Activated CD4-positive, alpha-beta T cell treated with anti-CD3 and anti-CD28 coated beads, Interleukin-2, amount 10 ng/mL, durations not matched to agents 7 days and 5 days (primary cell): ENCODE data around the gene SELENOW. TPM values are rescaled to one million over a fixed set of nuclear protein-coding genes. Genes with fewer than 3 reads are reported as not detected.
"Not testable (repeated sequence)": the region's sequence is repeated elsewhere in the genome, so short reads cannot be mapped to it uniquely, and the experiment has no call there.

ENCODE experiments used
- CTCF ChIA-PET: fragments of 350-600 bp; sonication (Branson Sonifier 250); formaldehyde crosslinking; loops from one replicate; lab custom pipeline; 2021; ENCODE audit warnings: antibody characterized with exemption; lab: Charles Lee
- POLR2A ChIA-PET: fragments of 350-600 bp; sonication (Branson Sonifier 250); formaldehyde crosslinking; loops from one replicate; lab custom pipeline; 2021; ENCODE audit warnings: antibody characterized with exemption; lab: Charles Lee
- DNase-seq: peaks from one replicate; pipeline ENCODE4 v3.0.0-alpha.2; 2020
- H3K27ac Mint-ChIP-seq: one replicate; pipeline ENCODE4 v1.8.0; 2021; ENCODE audit warnings: mild to moderate bottlenecking, moderate library complexity, mixed read lengths
- H3K27me3 Mint-ChIP-seq: one replicate; pipeline ENCODE4 v1.8.0; 2021; ENCODE audit warnings: mixed read lengths
- H3K36me3 Mint-ChIP-seq: one replicate; pipeline ENCODE4 v1.8.0; 2021; ENCODE audit warnings: low read depth, mixed read lengths
- H3K4me1 Mint-ChIP-seq: one replicate; pipeline ENCODE4 v1.8.0; 2021; ENCODE audit warnings: mixed read lengths
- H3K4me3 Mint-ChIP-seq: one replicate; pipeline ENCODE4 v1.8.0; 2021; ENCODE audit warnings: mild to moderate bottlenecking, moderate library complexity, mixed read lengths
- H3K9me3 Mint-ChIP-seq: one replicate; pipeline ENCODE4 v1.8.0; 2021; ENCODE audit warnings: mixed read lengths
- total RNA-seq, 2 experiments: library from RNA; stranded (reverse); gene quantifications; one replicate each; pipeline ENCODE4 v1.2.3, GENCODE V29; 2021

The SELENOW gene
- total RNA-seq: 100 to 1,000 TPM; 118 to 125 TPM

DNA sequence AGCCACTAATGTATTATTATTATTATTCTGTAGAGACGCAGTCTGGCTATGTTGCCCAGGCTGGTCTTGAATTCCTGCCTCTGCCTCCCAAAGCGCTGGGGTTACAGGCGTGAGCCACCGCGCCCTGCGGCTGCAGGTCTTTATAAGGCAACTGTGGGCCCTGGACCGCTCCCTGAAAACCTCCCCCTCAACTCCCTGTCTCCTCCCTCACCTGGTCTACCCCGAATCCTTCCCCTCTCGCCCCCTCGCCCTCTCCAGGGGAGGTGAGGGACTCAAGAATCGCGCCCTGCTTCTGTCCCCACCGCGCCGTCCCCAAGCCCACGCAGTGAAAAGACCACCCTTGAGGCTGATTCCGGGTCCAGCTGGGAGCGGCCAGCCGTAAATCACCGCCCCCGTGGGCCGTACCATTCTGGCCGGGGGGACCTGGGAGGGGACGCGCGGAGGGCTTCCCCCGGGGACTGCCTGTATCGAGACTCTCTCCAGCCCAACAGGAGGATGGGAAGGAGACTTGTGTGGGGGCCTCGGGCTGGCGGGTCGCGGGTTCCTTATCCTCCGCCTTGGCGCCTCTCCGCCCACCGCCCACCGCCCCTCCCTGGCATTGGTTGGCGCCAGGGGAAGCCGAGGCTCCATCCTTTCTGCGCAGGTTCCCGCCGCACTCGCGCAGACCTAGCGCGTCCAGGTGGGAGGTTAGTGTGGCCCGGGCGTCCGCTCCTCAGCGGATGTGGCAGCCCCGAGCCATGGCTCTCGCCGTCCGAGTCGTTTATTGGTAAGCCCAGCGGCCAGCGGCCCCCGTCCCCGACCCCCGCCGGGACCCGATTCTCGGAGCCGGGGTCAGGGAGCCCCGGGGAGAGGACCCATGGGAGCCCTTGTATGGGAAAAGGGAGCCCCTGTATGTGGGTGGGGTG lies at the start of gene SELENOW:
Gene SELENOW (plus strand): TSS at position 655 of the 905 bp plus-strand sequence. CDS start 83 bp downstream, at position 738.
- H3K27ac Mint-ChIP-seq: peak within 1 kb of the TSS; percentile 97
- H3K4me1 Mint-ChIP-seq: peaks cover 36% of the 10 kb centered on the region
- peak within 1 kb of the TSS; percentile 97 for H3K4me3 Mint-ChIP-seq
- no peaks in the 10 kb centered on the region for H3K9me3 Mint-ChIP-seq
- peak; percentile 77 for DNase-seq
- H3K27me3 Mint-ChIP-seq: no peaks in the 10 kb centered on the region
- peaks cover 22% of the 10 kb centered on the region for H3K36me3 Mint-ChIP-seq
- ChIA-PET CTCF (interaction anchor here (1.2 to 1.4 kb wide), 2 partner anchors 10 to 35 kb away, joined by 4 read pairs; no protein-coding TSS in a partner anchor), POLR2A (no interaction called here)

DNA sequence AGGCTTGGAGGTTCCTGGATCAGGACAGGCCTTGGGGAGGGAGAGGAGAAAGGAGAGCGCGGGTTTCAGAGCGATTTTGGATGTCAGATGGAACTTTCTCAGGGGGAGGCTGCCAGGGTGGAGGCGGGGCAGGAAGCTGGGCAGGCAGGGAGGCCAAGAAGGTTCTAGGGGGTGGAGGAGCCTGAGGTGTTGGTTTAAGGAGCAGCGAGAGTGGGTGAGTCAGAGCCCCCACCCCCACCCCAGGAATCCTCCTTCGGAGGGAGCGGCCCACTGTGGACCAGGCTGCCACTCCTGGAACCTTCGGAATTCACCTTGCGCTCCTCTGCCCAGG lies 49.1 kb upstream of the SELENOW start:
- peaks cover 22% of the 10 kb centered on the region for H3K4me1 Mint-ChIP-seq
- POLR2A ChIA-PET: no interaction called here
- H3K4me3 Mint-ChIP-seq: peak overlapping the region; percentile 62
- H3K27ac Mint-ChIP-seq: peak overlapping the region; percentile 72
- CTCF ChIA-PET: interaction anchor here (1.0 to 1.4 kb wide), 2 partner anchors 14 to 16 kb away, joined by 4 to 9 read pairs; partner anchors contain the start of gene EHD2
- no peaks in the 10 kb centered on the region for H3K36me3 Mint-ChIP-seq
- no peak for DNase-seq
- no peaks in the 10 kb centered on the region for H3K9me3 Mint-ChIP-seq
- H3K27me3 Mint-ChIP-seq: peaks cover 9% of the 10 kb centered on the region

DNA sequence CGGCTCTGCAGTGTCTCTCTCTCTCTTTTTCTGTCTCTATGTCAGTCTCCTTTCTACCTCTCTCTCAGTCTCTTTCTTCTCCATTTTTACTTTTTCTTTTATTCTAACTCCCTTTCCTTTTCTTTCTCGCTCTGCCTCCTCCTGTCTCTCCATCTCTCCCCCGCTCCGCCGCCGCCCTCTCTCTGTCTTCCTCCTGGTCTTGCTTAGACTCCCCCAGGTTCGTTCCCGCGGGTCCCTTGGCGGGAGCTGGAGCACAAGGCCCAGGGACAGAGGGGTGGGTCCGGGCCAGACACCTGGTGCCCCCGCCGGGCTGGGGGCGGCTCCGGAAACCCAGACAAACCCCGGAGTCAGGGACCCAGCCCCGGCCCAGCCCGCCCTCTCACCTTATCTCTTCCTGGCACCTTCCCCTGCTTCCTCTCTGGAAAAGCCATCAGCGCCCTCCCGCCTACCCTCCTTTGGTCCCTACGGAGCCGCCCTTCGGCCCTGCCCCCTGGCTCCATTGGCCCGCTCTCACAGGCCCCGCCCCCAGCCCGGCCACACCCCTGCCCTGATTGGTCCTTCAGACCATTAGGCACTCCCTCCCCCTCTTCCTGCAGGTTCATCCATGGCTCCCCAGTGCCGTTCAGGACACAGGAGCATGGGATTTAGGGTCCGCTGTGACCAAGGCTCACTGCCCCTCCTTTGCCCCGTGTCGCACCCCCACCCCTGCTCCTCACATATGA lies 48.5 kb upstream of the SELENOW start:
- peak; percentile 54 for DNase-seq
- no peaks in the 10 kb centered on the region for H3K9me3 Mint-ChIP-seq
- no peak overlapping the region for H3K27ac Mint-ChIP-seq
- ChIA-PET CTCF (interaction anchor here (1.0 to 1.4 kb wide), 2 partner anchors 13 to 17 kb away, joined by 4 to 9 read pairs; partner anchors contain the start of gene EHD2), POLR2A (no interaction called here)
- H3K36me3 Mint-ChIP-seq: no peaks in the 10 kb centered on the region
- peaks cover 22% of the 10 kb centered on the region for H3K4me1 Mint-ChIP-seq
- H3K27me3 Mint-ChIP-seq: peaks cover 9% of the 10 kb centered on the region
- H3K4me3 Mint-ChIP-seq: peak overlapping the region; percentile 62

DNA sequence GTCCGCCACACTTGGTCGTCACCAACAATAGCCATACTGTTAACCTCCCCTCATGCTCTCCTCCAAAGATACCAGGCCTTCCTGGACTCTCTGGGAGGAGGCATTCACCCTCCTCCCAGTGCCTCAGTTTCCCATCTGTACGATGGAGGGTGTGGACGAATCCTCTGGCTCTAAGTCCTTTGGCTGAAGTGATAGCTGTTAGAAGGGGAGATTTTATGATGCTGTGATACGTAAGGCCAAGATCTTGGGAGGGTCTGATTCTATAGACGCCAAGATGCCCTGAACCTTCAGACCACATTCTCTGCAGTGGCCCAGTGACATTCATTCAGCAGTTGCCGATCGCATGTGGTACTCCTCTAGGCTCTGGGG lies 48.0 kb upstream of the SELENOW start:
- no peak overlapping the region for H3K27ac Mint-ChIP-seq
- POLR2A ChIA-PET: no interaction called here

DNA sequence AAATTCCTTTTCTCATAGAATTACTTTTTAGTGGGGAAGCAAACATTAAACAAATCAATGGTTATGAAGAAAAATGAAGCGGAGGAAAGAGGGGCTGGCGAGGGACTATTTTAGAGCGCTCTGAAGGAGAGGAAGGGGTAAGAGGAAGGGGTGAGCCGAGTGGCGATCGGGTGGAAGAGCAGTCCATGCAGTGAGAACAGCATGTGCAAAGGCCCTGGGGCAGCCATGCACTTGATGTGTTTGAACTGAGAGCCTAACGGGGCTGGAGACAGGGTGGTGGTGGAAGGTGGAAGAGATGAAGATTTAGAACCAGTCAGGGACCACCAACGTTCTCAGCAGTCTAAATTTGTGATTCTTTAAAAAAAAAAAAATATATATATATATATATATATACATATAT lies 47.6 kb upstream of the SELENOW start:
- Mint-ChIP-seq H3K36me3 (no peaks in the 10 kb centered on the region), H3K9me3 (no peaks in the 10 kb centered on the region), H3K27me3 (peaks cover 9% of the 10 kb centered on the region), H3K4me1 (peaks cover 22% of the 10 kb centered on the region), H3K4me3 (peak overlapping the region; percentile 62), H3K27ac (no peak overlapping the region)
- ChIA-PET POLR2A (no interaction called here), CTCF (no interaction called here)
- no peak for DNase-seq

More for the DNA sequence above, 48.0 kb upstream of the SELENOW start:
- H3K27me3 Mint-ChIP-seq: peaks cover 9% of the 10 kb centered on the region
- peak overlapping the region; percentile 62 for H3K4me3 Mint-ChIP-seq
- no peak for DNase-seq
- CTCF ChIA-PET: no interaction called here
- H3K9me3 Mint-ChIP-seq: no peaks in the 10 kb centered on the region
- H3K36me3 Mint-ChIP-seq: no peaks in the 10 kb centered on the region
- H3K4me1 Mint-ChIP-seq: peaks cover 22% of the 10 kb centered on the region

DNA sequence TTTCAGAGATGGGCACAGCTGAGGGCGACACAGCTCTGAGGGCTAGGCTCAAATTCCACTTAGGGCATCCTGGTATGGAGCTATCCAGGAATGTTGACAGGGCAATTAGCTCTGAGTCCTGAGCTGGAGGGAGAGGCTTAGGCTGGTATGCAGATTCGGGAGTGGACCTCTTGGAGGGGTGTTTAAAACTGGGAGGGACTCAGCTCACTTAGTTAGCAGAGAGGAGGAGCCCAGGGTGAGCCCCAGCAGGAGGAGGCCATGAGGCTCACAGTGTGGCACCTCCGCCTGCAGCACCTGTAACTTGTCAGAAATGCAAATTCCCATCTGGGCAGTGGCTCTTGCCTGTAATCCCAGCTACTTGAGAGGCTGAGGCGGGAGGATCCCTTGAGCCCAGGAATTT lies 43.4 kb upstream of the SELENOW start:
- DNase-seq: no peak
- ChIA-PET CTCF (interaction anchor here (0.8 to 1.8 kb wide), 3 partner anchors 8 to 31 kb away, joined by 3 to 6 read pairs (median 5); partner anchors contain the start of gene EHD2), POLR2A (no interaction called here)
- Mint-ChIP-seq H3K4me3 (no peak overlapping the region), H3K36me3 (no peaks in the 10 kb centered on the region), H3K27me3 (no peaks in the 10 kb centered on the region), H3K9me3 (no peaks in the 10 kb centered on the region), H3K4me1 (peaks cover 5% of the 10 kb centered on the region), H3K27ac (no peak overlapping the region)

DNA sequence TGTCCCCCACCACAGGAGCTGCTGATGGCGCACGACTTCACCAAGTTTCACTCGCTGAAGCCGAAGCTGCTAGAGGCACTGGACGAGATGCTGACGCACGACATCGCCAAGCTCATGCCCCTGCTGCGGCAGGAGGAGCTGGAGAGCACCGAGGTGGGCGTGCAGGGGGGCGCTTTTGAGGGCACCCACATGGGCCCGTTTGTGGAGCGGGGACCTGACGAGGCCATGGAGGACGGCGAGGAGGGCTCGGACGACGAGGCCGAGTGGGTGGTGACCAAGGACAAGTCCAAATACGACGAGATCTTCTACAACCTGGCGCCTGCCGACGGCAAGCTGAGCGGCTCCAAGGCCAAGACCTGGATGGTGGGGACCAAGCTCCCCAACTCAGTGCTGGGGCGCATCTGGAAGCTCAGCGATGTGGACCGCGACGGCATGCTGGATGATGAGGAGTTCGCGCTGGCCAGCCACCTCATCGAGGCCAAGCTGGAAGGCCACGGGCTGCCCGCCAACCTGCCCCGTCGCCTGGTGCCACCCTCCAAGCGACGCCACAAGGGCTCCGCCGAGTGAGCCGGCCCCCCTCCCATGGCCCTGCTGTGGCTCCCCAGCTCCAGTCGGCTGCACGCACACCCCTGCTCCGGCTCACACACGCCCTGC lies 37.5 kb upstream of the SELENOW start:
- ChIA-PET CTCF (interaction anchor here (0.5 to 2.0 kb wide), 6 partner anchors 16 to 94 kb away, joined by 3 to 9 read pairs (median 4); partner anchors contain the start of gene EHD2), POLR2A (no interaction called here)
- H3K36me3 Mint-ChIP-seq: no peaks in the 10 kb centered on the region
- no peak overlapping the region for H3K27ac Mint-ChIP-seq
- H3K4me1 Mint-ChIP-seq: peaks cover 27% of the 10 kb centered on the region
- H3K27me3 Mint-ChIP-seq: no peaks in the 10 kb centered on the region
- no peak for DNase-seq
- no peak overlapping the region for H3K4me3 Mint-ChIP-seq
- no peaks in the 10 kb centered on the region for H3K9me3 Mint-ChIP-seq

DNA sequence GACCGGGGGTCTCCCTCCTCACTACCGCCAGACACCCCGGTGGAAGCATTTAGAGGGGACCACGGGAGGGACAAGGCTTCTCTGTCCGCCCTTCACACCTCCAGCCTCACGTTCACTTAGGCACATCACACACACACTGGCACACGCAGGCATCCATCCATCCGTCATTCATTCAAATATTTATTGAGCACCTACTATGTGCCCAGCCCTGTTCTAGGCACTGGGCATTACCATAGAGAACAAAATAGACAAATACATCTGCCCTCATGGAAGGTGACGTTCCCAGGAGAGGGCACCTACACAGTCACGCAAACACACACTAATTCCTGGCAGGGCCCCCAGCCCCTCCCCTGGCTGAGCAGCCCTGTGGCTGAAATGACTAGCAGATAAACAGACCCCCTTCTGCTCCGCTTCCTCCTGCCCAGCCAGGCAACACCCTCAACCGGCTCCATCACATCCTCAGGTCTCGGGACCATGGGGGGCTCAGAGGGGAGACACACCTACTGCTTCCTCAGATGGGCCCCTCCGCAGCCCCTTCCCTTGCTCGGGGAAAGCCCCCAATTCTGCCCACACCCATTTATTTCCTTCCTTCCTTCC lies 36.9 kb upstream of the SELENOW start:
- POLR2A ChIA-PET: no interaction called here
- Mint-ChIP-seq H3K36me3 (peaks cover under 1% of the 10 kb centered on the region), H3K4me1 (peaks cover 27% of the 10 kb centered on the region), H3K4me3 (no peak overlapping the region), H3K9me3 (no peaks in the 10 kb centered on the region), H3K27ac (no peak overlapping the region), H3K27me3 (no peaks in the 10 kb centered on the region)
- no peak for DNase-seq
- CTCF ChIA-PET: interaction anchor here (1.1 to 1.3 kb wide), 2 partner anchors 29 kb away, joined by 3 to 9 read pairs; partner anchors contain the start of gene EHD2

DNA sequence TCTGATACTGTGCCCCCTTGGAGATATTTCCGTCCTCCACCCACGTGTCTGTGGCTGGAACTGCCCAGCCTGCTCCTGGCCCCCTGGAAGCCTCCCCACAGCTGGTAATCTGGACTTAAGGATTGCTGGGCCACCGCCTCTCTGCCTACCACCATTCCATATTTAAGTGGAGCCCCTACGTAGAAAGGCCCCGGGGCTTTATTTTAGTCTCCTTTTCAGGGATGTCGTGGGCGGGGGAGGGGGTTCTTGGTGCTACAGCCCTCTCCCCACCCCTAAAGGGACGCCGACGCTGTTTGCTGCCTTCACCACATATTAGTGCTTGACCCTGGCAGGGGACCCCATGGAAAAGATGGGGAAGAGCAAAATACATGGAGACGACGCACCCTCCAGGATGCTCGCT lies 35.9 kb upstream of the SELENOW start:
- POLR2A ChIA-PET: no interaction called here
- Mint-ChIP-seq H3K4me3 (no peak overlapping the region), H3K27me3 (no peaks in the 10 kb centered on the region), H3K36me3 (peaks cover 5% of the 10 kb centered on the region), H3K4me1 (peaks cover 34% of the 10 kb centered on the region), H3K27ac (no peak overlapping the region), H3K9me3 (no peaks in the 10 kb centered on the region)
- no peak for DNase-seq
- CTCF ChIA-PET: interaction anchor here (0.7 to 3.2 kb wide), 9 partner anchors 8 to 252 kb away, joined by 3 to 25 read pairs (median 4); partner anchors contain the start of gene EHD2

DNA sequence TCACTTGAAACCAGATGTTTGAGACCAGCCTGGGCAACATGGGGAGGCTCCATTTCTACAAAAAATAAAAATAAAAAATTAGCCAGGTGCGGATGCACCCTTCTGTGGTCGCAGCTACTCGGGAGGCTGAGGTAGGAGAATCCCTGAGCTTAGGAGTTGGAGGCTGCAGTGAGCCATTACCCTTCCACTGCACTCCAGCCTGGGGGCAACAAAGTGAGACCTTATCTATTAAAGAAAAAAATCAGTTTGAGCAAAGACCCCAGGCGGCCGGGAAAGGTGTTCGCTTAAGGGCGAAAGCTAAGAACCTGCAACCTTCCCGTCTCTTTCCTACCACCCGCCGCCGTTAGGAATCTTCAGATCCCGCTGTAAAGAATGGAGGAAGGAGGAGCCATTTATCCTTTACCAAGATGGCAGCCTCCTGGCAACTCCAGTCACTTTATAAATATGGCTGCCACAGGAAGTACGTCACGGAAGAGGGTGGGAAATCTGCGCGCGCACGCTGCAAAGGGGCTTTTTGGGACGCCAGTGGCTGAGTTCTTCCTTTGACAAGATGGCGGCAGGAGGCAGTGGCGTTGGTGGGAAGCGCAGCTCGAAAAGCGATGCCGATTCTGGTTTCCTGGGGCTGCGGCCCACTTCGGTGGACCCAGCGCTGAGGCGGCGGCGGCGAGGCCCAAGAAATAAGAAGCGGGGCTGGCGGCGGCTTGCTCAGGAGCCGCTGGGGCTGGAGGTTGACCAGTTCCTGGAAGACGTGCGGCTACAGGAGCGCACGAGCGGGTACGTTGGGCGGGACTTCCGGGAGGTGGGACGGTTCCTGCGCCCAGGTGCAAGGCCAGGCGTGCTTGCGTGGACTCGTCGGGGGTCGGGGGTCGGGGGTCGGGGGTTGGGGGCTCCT lies 33.2 kb upstream of the SELENOW start, which contains the start of gene NOP53:
Gene NOP53 (plus strand): TSS at position 537 of the 892 bp plus-strand sequence. CDS start 14 bp downstream, at position 551.
- DNase-seq: peak; percentile 96
- H3K36me3 Mint-ChIP-seq: peaks cover 20% of the 10 kb centered on the region
- peak within 1 kb of the TSS; percentile 100 for H3K27ac Mint-ChIP-seq
- POLR2A ChIA-PET: interaction anchor here (0.6 to 0.7 kb wide), 2 partner anchors 9 to 261 kb away, joined by 4 to 6 read pairs; partner anchors contain the start of gene KPTN
- CTCF ChIA-PET: interaction anchor here (0.6 to 3.2 kb wide), 6 partner anchors 20 to 317 kb away, joined by 3 to 25 read pairs (median 3); partner anchors contain the start of gene EHD2
- peak within 1 kb of the TSS; percentile 98 for H3K4me3 Mint-ChIP-seq
- H3K27me3 Mint-ChIP-seq: no peaks in the 10 kb centered on the region
- H3K4me1 Mint-ChIP-seq: peaks cover 58% of the 10 kb centered on the region
- H3K9me3 Mint-ChIP-seq: no peaks in the 10 kb centered on the region

DNA sequence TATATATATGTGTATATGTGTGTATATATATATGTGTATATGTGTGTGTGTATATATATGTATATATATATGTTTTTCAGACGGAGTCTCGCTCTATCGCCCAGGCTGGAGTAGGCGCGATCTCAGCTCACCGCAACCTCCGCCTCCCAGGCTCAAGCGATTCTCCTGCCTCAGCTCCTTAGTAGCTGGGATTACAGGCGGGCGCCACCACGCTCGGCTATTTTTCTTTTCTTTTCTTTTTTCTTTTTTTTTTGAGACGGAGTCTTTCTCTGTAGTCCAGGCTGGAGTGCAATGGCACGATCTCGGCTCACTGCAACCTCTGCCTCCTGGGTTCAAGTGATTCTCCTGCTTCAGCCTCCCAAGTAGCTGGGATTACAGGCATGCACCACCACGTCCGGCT lies 32.4 kb upstream of the SELENOW start:
- H3K27ac Mint-ChIP-seq: peak overlapping the region; percentile 100
- POLR2A ChIA-PET: interaction anchor here (0.6 kb wide), 1 partner anchor 8 kb away, joined by 6 read pairs; no protein-coding TSS in a partner anchor
- H3K36me3 Mint-ChIP-seq: peaks cover 23% of the 10 kb centered on the region
- peak overlapping the region; percentile 98 for H3K4me3 Mint-ChIP-seq
- not testable (repeated sequence) for H3K27me3 Mint-ChIP-seq, DNase-seq, H3K9me3 Mint-ChIP-seq
- CTCF ChIA-PET: interaction anchor here (0.6 to 3.2 kb wide), 4 partner anchors 19 to 68 kb away, joined by 3 to 25 read pairs (median 3); partner anchors contain the start of gene EHD2
- H3K4me1 Mint-ChIP-seq: peaks cover 64% of the 10 kb centered on the region
